ENCODE measurements around the gene MGRN1. TPM values are rescaled to one million over a fixed set of nuclear protein-coding genes. Genes with fewer than 3 reads are reported as not detected.
A peak's percentile ranks its signal among the peaks of the same experiment; 100 is the strongest.

Gene MGRN1
- total RNA-seq: 104 TPM

DNA sequence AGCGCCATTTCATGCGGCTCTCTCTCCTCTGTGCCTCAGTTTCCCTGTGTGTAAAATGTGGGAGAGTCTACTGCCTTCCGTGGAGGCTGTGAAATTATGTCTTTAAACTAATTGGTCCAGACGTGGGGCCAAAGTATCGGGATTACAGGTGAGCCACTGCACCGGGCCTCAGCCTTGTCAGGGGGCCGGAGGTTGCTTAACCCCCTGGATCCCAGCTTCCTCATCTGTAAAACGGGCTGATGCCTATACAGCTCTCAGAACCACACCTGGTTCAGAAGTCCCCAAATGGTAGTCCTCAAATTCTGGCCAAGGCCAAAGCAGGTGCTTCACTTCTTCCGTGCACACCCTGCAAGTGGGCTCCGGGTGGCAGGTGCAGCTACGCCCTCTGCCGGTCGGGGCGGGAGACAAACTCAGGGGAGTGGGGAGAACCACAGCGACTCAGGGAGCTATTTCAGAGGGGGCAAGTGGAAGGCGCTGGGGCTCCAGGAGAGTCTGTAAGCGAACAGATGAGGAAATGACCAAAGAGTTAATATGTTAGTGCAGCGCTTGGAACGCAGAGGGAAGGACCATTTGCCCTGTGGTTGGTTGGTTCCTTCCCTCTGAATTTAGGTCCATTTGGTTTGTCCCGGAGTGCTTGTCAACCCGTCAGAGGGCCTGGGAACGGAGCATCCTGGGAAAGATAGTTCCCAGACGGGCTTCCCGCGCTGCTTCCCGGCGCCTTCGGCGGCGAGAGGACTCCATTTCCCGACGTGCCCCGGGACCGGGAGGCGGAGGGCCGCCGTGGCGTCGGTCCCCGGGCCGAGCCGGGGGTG, at the start of gene MGRN1:
Gene MGRN1 (plus strand): TSS at position 812 of the 812 bp plus-strand sequence. CDS start 135 bp downstream, outside the sequence.
- DNase-seq (ENCODE audit: low spot score): peak; percentile 96

DNA sequence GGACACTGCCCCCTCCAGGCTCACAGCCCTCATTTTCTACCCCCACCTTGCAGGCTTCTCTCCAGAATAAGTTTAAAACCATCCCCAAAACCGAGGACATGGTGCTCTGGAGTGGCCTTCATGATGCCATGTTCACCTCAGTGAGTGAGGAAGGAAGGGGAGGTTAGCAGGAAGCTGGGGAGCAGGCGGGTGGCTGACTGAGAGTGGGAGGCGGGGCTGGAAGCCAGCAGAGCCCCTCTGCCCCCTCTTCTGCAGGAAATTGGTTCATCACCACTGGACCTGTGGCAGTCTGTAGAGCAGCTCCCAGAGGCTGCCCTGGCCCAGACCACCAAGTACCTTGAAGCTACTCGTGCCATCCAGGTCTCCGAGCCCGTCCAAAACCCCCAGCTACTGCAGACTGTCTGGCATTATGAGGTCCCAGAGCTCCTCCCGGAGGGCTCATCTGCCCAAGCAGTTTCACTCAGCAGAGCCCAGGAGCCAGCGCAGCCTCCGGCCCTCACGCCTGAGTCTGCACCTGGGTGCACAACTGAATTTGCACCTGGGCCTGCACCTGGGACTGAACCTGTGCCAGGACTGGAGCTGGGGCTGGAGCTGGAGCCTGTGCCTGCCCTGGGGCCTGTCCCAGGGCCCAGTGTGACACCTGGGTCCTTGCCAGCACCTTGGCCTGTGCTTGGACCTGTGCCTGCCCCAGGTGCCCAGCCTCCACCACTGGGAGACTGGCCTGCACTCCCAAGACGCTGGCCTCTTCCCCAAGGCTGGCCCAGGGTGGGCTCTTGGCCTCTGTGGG, 49.5 kb upstream of the MGRN1 start:
- DNase-seq (ENCODE audit: low spot score): no peak

DNA sequence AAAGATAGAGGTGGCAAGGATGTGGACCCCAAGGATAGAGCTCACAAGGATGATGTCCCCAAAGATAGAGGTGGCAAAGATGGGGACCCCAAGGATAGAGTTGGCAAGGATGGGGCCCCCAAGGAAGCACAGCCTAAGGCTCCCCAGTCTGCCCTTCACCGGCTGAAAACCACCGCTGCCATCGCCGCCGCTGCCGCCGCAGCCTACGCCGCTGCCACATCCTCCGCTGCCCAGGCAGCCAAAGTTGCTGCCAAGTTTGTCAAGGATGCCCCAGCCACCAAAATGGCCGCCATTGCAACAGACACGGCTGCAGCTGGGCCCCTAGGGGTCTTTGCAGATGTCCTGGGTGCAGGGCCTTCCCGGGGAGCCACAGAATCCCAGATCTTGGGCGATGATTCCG, 48.6 kb upstream of the MGRN1 start:
- no peak for DNase-seq (ENCODE audit: low spot score)

DNA sequence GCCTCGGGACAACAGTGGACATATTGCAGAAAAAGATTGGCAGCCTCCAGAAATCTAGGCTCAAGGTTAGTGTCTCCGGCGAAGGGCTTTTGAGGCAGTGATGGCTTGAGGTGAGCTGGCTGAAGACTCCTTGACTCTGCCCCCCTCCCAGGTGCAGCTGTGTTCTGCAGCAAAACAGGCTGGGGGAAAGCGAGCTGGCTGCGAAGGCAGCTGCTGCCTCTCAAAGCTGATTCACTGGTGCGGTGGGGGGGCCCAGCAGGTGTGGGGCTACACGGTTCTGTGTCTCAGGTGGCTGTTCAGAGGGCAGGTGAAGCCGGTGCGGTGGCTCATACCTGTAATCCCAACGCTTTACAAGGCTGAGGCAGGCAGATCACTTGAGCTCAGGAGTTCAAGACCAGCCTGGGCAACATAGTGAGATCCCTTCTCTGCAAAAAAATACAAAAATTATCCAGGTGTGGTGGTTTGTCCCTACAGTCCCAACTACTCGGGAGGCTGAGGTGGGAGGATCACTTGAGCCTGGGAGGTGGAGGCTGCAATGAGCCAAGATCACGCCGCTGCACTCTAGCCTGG, 45.6 kb upstream of the MGRN1 start:
- no peak for DNase-seq (ENCODE audit: low spot score)

DNA sequence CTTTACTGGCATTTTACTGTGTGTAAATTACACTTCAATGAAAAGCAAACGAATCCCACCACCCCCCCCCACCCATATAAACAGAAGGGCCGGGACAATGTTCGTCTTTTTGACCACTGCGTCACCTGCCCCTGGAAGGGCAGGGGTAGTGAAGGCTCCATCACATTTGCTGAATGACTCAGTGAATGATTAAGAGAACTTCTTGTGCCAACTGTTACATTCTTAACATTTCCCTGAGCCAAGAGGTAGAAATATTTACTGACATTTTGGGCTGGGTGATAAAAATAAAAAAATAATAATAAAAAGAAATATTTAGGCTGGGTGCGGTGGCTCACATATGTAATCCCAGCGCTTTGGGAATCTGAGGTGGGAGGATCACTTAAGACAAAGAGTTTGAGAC, 44.4 kb upstream of the MGRN1 start:
- no peak for DNase-seq (ENCODE audit: low spot score)

DNA sequence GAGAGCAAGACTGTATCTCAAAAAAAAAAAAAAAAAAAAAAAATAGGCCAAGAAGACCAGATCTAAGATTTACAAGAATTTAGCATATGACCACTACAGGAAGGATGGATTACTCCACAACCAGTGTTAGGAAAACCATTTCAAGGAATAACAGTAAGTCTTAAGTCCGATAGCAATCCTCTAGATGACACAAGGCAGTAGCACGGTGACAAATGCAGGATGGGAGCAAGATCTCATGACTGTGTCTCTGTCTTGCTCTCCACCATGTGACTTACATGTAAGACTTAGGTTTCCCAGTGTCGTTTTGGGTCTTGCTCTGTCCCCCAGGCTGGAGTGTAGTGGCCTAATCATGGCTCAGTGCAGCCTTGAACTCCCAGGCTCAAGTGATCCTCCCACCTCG, 40.7 kb upstream of the MGRN1 start:
- DNase-seq (ENCODE audit: low spot score): no peak

DNA sequence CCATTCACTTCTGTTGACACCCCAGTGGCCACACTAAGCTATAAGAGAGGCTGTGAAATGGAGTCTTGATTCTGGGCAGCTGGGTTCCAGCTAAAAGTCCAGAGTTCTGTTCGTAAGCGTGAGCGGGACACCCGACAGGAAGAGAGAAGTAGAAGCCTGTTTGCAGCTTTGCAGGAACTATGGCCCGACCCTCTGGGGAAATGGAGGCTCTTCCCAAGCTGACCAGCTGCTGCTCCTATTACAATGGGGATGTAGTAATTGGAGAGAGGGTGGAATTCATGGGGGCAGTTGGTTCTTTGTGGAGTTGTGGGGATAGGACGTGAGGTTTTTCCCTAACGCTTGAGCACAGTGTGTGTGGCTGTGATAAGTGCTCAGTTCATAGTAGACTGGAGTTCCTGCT, 38.3 kb upstream of the MGRN1 start:
- no peak for DNase-seq (ENCODE audit: low spot score)

DNA sequence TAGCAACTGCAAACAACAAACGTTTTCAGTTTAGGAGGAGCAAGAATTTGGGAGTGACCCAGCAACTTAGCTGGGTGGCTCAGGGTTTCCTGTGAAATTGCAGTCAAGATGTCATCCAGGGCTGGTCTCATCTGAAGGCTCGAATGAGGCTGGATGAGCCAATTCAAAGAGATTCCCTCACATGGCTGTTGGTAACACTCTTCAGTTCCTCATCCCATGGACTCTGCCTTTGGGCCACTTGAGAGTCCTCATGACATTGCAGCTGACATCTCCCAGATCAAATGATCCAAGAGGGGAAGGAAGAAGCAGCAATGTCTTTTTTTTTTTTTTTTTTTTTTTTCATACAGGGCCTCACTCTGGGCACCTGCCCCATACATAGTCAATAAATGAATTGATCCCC, 36.2 kb upstream of the MGRN1 start:
- DNase-seq (ENCODE audit: low spot score): no peak

DNA sequence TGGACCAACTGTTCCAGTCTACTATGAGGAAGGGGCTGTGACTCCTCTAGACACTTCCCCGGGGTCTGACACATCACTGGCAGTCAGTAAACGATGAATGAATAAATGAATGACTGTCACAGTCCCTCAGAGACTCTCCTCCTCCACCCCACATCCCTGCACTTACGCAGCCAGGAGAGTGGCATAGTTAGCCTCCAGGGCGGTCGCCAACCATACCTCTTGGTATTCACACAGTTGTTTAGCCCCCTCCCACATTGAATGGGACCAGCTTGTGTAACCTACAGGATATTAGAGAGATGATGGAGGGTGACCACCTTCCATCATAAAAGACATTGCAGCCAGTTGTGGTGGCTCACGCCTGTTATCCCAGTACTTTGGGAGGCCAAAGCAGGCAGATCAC, 35.7 kb upstream of the MGRN1 start:
- no peak for DNase-seq (ENCODE audit: low spot score)

DNA sequence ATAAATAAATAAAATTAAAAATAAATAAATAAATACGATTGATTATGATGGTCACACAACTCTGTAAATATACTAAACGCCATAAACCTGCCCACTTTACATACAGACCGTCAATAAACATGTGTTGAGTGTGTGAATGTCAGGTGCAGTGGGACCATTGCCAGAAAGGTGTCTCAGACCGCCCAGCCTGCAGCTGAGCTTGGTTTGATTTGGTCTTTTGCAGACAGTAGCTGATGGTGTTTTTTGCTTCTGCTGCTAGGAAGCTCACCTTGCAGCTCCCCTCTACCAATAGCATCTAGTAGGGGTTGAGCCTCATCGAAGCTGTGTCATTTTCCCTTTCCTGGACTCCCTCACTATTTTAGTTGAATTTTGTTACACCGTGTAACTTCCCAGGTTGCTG, 33.4 kb upstream of the MGRN1 start:
- no peak for DNase-seq (ENCODE audit: low spot score)

DNA sequence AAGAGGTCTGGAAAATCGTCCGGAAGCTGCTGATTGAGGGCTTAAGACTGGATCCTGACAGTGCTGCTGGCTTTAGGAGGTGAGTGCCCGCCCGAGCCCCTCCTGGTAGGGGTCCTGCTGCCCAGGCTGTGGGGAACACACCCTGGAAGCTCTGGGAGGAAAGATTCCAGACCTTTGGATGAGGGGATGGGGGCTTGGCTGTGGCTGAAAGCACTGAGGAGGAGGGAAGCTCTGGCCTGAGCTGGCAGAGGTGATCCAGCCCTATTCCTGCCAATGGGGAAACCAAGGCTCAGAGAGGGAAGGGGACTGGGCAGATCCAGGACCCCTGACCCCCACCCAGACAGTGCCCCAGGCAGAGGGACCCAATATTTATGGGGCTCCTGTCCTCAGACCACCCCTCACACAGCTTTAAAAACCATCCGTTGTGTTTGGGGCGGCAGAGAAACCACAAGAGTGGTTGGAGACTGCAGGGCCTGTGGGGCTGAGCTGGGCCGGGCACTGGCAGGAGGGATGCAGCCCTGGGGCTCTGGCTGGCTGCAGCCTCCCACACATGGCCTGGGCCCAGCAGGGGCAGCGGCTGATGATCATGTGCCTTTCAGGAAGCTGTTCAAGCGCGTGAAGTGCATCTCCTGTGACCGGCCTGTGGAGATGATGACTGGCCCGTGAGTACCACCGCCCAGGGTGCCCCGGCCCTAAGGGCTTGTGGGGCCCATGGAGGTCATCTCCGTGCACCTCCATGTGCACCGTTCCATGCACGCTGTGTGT, 32.7 kb upstream of the MGRN1 start:
- DNase-seq (ENCODE audit: low spot score): no peak

DNA sequence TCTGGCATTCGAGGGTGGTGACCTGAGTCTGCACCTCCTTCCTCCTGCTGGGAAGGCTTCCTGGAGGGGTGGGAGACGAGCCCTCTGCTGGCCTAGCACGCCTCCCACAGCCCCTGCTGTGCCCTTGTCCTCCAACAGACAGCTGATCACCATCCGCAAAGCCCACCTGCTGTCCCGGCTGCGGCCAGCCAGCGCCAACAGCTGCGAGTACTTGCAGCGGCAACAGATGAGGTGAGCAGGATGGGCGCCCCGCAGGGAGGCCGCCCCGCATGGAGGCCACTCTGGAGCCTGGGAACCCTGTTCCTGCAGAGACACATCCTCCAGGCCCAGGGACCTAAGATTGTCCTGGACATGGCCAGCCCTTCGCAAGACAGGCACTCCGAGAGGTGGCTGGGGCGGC, 31.5 kb upstream of the MGRN1 start:
- no peak for DNase-seq (ENCODE audit: low spot score)

DNA sequence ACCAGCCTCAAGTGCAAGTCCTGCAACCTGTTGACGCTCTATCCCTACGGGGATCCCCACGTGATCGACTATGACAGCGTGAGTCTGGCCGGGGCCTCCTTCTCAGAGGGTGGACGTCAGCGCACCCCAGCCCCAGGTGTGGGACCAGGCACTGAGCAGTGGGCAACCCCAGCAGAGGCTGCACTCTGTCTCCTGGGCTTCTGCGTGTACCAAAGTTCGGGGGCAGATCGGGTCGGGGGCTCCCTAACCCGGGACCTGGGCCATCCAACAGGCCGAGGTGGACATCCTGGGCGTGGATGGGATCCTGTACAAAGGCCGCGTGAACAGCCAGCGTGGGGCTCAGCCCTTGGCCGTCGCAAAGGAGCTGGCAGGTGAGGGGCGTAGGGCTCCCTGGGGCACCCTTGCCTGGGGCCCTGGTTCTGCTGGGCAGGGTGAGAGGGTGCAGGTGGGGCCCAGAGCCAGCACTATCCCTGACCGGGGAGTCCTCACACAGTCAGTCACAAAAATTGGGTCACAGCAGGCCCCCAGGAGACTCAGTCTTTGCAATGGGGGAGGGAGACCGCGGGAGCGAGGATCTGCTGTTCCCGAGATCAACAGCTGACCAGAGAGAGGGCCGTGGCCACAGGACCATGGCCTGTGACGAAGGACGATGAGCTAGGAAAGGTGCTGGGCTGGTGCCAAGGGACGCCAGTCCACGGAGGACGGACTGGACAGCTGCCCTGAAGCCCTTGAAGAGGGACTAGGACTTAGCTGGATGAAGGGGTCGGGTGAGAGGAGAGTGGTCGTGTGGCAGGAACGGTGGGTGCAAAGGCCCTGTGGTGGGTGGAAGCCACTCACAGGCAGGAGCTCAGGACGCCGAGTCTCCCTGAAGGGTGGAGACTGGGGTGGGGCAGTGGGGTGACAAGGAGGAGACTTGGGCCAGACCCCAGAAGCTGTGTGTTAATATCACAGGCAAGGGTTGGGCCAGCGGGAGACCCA, 29.9 kb upstream of the MGRN1 start:
- no peak for DNase-seq (ENCODE audit: low spot score)

DNA sequence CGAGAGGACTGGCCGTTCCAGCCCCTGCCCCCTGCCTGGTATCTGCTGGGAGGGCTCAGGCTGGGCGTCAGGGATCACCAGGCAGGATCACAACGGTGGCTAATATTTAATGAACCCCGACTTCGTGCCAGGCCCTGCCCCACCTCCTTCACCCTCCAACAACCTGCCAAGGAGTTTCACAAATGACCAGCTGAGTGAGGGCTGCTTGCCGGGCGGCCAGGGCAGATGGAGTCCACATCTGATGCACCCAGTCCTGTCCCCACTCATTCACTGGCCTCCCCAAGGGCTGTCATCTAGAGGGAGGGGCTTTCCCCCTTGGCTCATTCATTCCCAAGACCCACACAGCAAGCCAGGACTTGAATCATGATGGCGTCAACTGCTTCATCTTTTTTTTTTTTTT, 27.5 kb upstream of the MGRN1 start:
- DNase-seq (ENCODE audit: low spot score): no peak

DNA sequence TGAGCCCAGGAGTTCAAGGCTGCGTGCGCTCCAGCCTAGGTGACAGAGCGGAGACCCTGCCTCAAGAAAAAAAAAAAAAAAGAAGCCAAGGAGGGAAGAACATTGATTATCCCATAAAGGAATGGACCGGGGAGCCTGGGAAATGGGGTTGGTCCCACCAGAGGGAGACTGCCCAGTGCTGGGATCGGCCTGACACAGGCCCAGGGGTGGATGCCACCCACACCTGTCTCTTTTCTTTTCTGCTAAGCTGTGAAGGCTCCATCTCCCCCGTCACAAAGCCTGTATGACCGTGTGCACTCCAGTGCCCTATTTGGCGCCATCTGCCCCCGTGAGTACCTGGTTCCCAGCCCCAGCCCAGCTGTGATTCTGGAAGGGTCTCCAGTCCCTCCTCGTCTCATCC, 25.6 kb upstream of the MGRN1 start:
- DNase-seq (ENCODE audit: low spot score): no peak

DNA sequence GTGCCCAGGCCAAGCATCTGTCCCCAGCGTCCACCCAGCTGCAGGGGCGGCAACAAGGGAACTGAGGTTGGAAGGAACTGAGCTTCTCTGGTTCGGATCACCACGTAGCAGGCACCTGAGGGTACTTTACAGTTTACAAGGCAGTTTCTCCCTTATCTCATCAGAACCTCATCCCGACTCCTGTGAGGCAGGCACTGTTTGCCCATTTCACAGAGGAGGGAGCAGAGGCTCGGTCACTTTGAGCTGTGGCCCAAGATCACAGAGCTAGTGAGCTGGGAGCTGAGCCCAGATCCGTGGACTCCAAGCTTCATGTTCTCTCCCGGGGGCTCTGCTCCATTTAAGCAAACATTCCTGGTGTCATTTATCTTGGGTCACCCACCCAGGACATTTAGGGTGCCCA, 25.1 kb upstream of the MGRN1 start:
- DNase-seq (ENCODE audit: low spot score): no peak

DNA sequence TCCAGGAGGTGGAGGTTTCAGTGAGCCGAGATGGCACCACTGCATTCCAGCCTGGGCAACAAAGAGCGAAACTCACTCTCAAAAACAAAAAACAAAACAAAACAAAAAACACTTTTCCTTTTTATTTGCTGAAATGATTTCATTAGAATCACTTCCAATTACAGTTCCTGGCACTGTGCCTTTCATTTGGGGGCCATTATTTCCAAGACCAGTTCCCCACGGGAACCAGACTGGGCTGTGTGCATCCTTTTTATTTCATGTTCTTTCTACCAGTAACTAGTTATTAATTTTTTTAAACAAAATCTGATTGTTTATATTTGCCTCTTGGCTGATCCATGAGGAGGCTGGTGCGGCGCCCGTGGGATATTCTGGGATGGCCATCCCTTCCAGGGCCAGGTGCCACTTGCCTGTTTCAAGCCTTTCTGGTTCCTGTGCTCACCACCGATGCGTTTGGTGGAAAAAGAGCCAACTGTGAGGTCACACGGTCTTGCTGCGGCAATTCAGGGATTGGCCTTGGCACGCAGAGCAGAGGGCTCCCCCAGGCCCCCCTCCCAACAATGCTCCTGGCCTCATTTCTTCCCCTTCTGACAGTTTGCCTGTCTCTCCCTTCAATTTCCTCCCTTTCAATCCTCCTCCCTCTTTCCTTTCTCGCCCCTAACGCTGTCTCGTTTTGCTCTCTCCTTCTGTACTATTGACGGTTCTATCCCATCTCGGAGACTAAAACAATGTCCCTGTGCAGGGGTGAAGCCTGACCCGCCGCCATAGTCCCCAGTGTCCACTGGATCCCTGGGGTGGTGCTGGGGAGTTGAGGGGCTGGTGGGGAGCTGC, 23.4 kb upstream of the MGRN1 start:
- no peak for DNase-seq (ENCODE audit: low spot score)

DNA sequence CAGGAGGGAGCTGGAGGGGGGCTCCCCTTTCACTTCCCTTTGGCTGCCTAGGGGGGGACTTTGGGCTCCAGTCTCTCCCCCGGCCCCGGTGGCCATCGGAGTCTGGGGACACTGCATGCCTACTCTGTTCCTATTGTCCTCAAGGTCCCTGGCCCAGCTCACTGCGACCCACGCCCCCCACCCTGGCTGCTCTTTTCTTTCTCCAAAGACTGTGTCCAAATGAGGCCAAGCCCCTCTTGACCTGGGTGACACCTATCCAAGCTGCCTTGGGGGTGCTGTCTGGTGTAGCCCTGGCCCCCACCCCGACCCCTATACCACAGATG, 22.8 kb upstream of the MGRN1 start:
- DNase-seq (ENCODE audit: low spot score): no peak

DNA sequence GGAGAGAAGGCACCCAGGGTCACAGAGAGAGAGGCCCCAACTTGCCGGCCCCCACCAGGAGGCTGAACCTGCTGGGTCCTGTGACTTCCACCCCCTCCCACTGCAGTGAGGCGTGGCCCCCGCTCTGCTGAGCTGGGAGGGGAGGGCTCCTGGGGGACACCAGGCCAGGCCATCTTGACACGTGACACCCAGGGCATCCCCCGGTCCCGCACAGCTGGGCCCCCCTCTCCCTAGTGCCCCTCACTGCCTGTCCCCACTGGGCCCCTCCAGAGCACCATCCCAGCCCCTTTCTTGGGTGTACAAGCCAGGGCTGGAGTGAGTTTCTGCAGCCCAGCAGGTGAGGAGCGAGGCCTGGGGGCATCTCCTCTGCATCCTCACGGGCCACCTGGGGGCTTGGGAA, 22.3 kb upstream of the MGRN1 start:
- DNase-seq (ENCODE audit: low spot score): no peak

DNA sequence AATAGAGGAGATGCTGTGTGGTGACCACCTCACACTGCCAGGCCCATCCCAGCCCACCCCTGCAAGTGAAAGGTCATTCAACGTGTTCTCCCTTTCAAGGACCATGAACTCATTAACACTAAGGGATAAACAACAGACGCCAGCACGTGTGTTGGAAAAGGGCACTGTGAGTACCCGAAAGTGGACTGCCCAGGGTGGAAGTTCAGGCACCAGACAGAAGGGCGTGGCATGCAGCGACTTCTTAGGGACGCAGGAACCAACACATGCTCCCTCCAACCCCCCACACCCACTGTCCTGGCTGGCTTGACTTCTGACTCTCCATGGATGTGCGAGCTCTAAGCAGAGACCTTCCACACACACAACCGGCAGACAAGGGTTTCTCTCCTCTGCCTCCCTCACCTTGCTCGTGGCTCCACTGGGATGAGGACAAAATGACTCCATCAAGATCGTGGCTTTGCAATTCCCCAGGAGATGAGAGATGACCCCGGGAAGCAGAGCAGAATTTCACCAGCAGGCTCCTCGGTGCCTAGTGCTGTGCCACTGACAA, 20.9 kb upstream of the MGRN1 start:
- DNase-seq (ENCODE audit: low spot score): no peak

All from ureter (tissue), 1 donor.